GM18907 (cell line): ENCODE results near the gene LRRC15.

Experiments
- ATAC-seq: cut with Tn5 transposase; IDR thresholded peaks from one replicate; pipeline ENCODE4 v1.9.1; 2021; ENCODE audit warnings: mild to moderate bottlenecking, moderate library complexity; ENCODE audit not compliant: unreplicated experiment

Gene LRRC15

DNA sequence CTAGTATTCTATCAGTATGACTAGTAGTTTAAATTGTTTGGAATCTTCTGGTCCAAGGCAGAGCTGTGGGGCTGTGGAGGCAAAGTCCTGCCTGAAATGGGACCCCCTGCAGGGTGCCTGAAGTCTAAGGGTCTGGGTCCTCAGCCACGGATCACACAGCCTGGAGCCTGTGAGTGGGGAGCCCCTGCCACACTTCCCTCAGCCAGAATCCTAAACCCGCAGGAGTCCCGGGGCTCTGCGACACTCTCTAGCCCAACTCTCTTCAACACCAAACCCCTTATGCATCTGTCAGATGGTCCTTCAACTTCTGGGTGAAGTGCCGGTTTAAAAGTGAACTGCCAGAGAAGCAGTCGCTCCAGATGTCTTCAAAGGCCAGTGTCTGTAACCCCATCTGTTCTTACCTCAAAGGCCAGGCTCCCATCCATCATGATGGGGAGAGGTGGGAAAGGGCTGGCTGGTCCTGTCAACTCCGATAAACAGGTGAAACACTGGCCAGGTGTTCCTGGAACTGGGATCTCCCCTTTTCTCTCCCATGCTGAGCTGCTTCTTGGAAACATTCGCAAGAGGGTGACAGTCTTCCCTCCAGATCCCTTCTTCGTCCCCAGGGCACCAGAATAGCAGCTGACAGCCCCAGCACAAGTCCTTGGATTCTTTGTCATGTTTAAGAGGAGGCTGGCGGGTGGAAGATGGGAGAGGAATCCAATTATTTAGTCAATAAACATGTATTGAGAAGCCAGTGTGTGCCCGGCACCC is 64.0 kb downstream of the LRRC15 start:
- ATAC-seq = no peak
